DMS153 treated with DMSO at 0.1 percent for 48 hours (cell line): ENCODE results near the gene PCNX2.

ENCODE experiments used
- DNase-seq: peaks from one replicate; lab custom pipeline; 2025; ENCODE audit not compliant: unreplicated experiment; lab: John Stamatoyannopoulos, UW

PCNX2 gene

GRCh38 chr1:232939748-232940147 lies 355.8 kb downstream of the PCNX2 start:
- no peak for DNase-seq

- no peak for DNase-seq
Measured at GRCh38 chr1:232938926-232939325, 356.6 kb downstream of the PCNX2 start.

- no peak for DNase-seq
Measured at GRCh38 chr1:232937741-232938375, 357.7 kb downstream of the PCNX2 start.

GRCh38 chr1:232936941-232937340 lies 358.6 kb downstream of the PCNX2 start:
- DNase-seq = no peak
